ENCODE results near the gene CRISP2.

CRISP2 gene

GRCh38 chr6:49653942-49654341, 59.4 kb downstream of the CRISP2 start:
- in situ Hi-C loops (cut with HindIII; ENCODE audit: low pct_ligation_motif_present, low sequenced_read_pairs), result no loop called here
- DNase-seq, result no peak

GRCh38 chr6:49653438-49653837, 59.9 kb downstream of the CRISP2 start:
- TF ChIP-seq CTCF (IDR thresholded peaks at IDR 0.05; ENCODE audit: low read depth, low read length, missing control alignments), result no peak

More at GRCh38 chr6:49653942-49654341, 59.4 kb downstream of the CRISP2 start:
- H3K27ac ChIP-seq, result no peak overlapping the region
- no peak overlapping the region for H3K4me3 ChIP-seq (ENCODE audit: low read depth, low read length)
- H3K27me3 ChIP-seq (replicated peaks), result no peaks in the 10 kb centered on the region
- TF ChIP-seq CTCF (IDR thresholded peaks at IDR 0.05; ENCODE audit: low read depth, low read length, missing control alignments), result no peak
- H3K36me3 ChIP-seq (replicated peaks), result no peaks in the 10 kb centered on the region

GRCh38 chr6:49651239-49651638, 62.1 kb downstream of the CRISP2 start:
- Histone ChIP-seq H3K4me3 (ENCODE audit: low read depth, low read length) (no peak overlapping the region), H3K36me3 (replicated peaks) (no peaks in the 10 kb centered on the region), H3K27me3 (replicated peaks) (no peaks in the 10 kb centered on the region), H3K27ac (no peak overlapping the region)
- TF ChIP-seq CTCF (IDR thresholded peaks at IDR 0.05; ENCODE audit: low read depth, low read length, missing control alignments), result no peak
- in situ Hi-C loops (cut with HindIII; ENCODE audit: low pct_ligation_motif_present, low sequenced_read_pairs), result no loop called here
- DNase-seq, result no peak

More at GRCh38 chr6:49653438-49653837, 59.9 kb downstream of the CRISP2 start:
- in situ Hi-C loops (cut with HindIII; ENCODE audit: low pct_ligation_motif_present, low sequenced_read_pairs), result no loop called here
- Histone ChIP-seq H3K36me3 (replicated peaks) (no peaks in the 10 kb centered on the region), H3K4me3 (ENCODE audit: low read depth, low read length) (no peak overlapping the region), H3K27me3 (replicated peaks) (no peaks in the 10 kb centered on the region), H3K27ac (no peak overlapping the region)
- DNase-seq, result no peak

- in situ Hi-C loops (cut with HindIII; ENCODE audit: low pct_ligation_motif_present, low sequenced_read_pairs), result no loop called here
- no peak for TF ChIP-seq CTCF (IDR thresholded peaks at IDR 0.05; ENCODE audit: low read depth, low read length, missing control alignments)
- H3K36me3 ChIP-seq (replicated peaks), result no peaks in the 10 kb centered on the region
These were observed 63.4 kb downstream of the CRISP2 start for GRCh38 chr6:49649988-49650387.

GRCh38 chr6:49648036-49648435, 65.3 kb downstream of the CRISP2 start:
- Histone ChIP-seq H3K27me3 (replicated peaks) (no peaks in the 10 kb centered on the region), H3K4me3 (ENCODE audit: low read depth, low read length) (no peak overlapping the region), H3K36me3 (replicated peaks) (no peaks in the 10 kb centered on the region), H3K27ac (no peak overlapping the region)
- in situ Hi-C loops (cut with HindIII; ENCODE audit: low pct_ligation_motif_present, low sequenced_read_pairs), result no loop called here
- DNase-seq, result no peak
- TF ChIP-seq CTCF (IDR thresholded peaks at IDR 0.05; ENCODE audit: low read depth, low read length, missing control alignments), result no peak

More at GRCh38 chr6:49649988-49650387, 63.4 kb downstream of the CRISP2 start:
- no peak for DNase-seq
- no peak overlapping the region for H3K27ac ChIP-seq
- H3K27me3 ChIP-seq (replicated peaks), result no peaks in the 10 kb centered on the region
- no peak overlapping the region for H3K4me3 ChIP-seq (ENCODE audit: low read depth, low read length)

- Histone ChIP-seq H3K4me3 (ENCODE audit: low read depth, low read length) (no peak overlapping the region), H3K27me3 (replicated peaks) (no peaks in the 10 kb centered on the region), H3K36me3 (replicated peaks) (no peaks in the 10 kb centered on the region), H3K27ac (no peak overlapping the region)
- TF ChIP-seq CTCF (IDR thresholded peaks at IDR 0.05; ENCODE audit: low read depth, low read length, missing control alignments), result no peak
- no peak for DNase-seq
- in situ Hi-C loops (cut with HindIII; ENCODE audit: low pct_ligation_motif_present, low sequenced_read_pairs), result no loop called here
These were observed 65.9 kb downstream of the CRISP2 start for GRCh38 chr6:49647476-49647875.

Measured in brain microvascular endothelial cell (primary cell).